ENCODE measurements around the gene SLC30A1.

The SLC30A1 gene

GRCh38 chr1:211529011-211529410 lies 50.0 kb downstream of the SLC30A1 start:
- H3K4me1 ChIP-seq, result no peaks in the 10 kb centered on the region
- H3K9me3 ChIP-seq, result no peaks in the 10 kb centered on the region
- H3K4me3 ChIP-seq (ENCODE audit: low read depth, low read length), result no peak overlapping the region
- no peak for TF ChIP-seq CTCF (IDR thresholded peaks at IDR 0.05; ENCODE audit: low read depth, low read length)
- no peak for DNase-seq
- no peaks in the 10 kb centered on the region for H3K36me3 ChIP-seq
- H3K27me3 ChIP-seq, result no peaks in the 10 kb centered on the region

- no peaks in the 10 kb centered on the region for H3K36me3 ChIP-seq
- no peak for TF ChIP-seq CTCF (IDR thresholded peaks at IDR 0.05; ENCODE audit: low read depth, low read length)
- H3K4me3 ChIP-seq (ENCODE audit: low read depth, low read length), result no peak overlapping the region
- H3K27me3 ChIP-seq, result no peaks in the 10 kb centered on the region
- no peaks in the 10 kb centered on the region for H3K4me1 ChIP-seq
- H3K9me3 ChIP-seq, result no peaks in the 10 kb centered on the region
- no peak for DNase-seq
These were observed 51.1 kb downstream of the SLC30A1 start for GRCh38 chr1:211527888-211528287.

- Histone ChIP-seq H3K27me3 (no peaks in the 10 kb centered on the region), H3K4me1 (no peaks in the 10 kb centered on the region), H3K9me3 (no peaks in the 10 kb centered on the region), H3K36me3 (no peaks in the 10 kb centered on the region), H3K4me3 (ENCODE audit: low read depth, low read length) (no peak overlapping the region)
- DNase-seq, result no peak
- no peak for TF ChIP-seq CTCF (IDR thresholded peaks at IDR 0.05; ENCODE audit: low read depth, low read length)
These were observed 52.0 kb downstream of the SLC30A1 start for GRCh38 chr1:211527006-211527405.

GRCh38 chr1:211526101-211526500 lies 52.9 kb downstream of the SLC30A1 start:
- Histone ChIP-seq H3K4me3 (ENCODE audit: low read depth, low read length) (no peak overlapping the region), H3K4me1 (no peaks in the 10 kb centered on the region), H3K27me3 (no peaks in the 10 kb centered on the region), H3K36me3 (no peaks in the 10 kb centered on the region), H3K9me3 (no peaks in the 10 kb centered on the region)
- no peak for DNase-seq
- TF ChIP-seq CTCF (IDR thresholded peaks at IDR 0.05; ENCODE audit: low read depth, low read length), result no peak

GRCh38 chr1:211525101-211525676 lies 53.8 kb downstream of the SLC30A1 start:
- Histone ChIP-seq H3K4me1 (peaks cover 4% of the 10 kb centered on the region), H3K9me3 (no peaks in the 10 kb centered on the region), H3K36me3 (no peaks in the 10 kb centered on the region), H3K27me3 (no peaks in the 10 kb centered on the region), H3K4me3 (ENCODE audit: low read depth, low read length) (no peak overlapping the region)
- DNase-seq, result no peak
- no peak for TF ChIP-seq CTCF (IDR thresholded peaks at IDR 0.05; ENCODE audit: low read depth, low read length)

GRCh38 chr1:211524521-211524920 lies 54.4 kb downstream of the SLC30A1 start:
- peaks cover 4% of the 10 kb centered on the region for H3K4me1 ChIP-seq
- H3K9me3 ChIP-seq, result no peaks in the 10 kb centered on the region
- no peak for DNase-seq
- no peak overlapping the region for H3K4me3 ChIP-seq (ENCODE audit: low read depth, low read length)
- H3K36me3 ChIP-seq, result no peaks in the 10 kb centered on the region
- no peak for TF ChIP-seq CTCF (IDR thresholded peaks at IDR 0.05; ENCODE audit: low read depth, low read length)
- no peaks in the 10 kb centered on the region for H3K27me3 ChIP-seq

Data from BE2C (cell line).